ENCODE measurements around the gene MUC4.
"Not testable (repeated sequence)": the region's sequence is repeated elsewhere in the genome, so short reads cannot be mapped to it uniquely, and the experiment has no call there.

Gene MUC4

GRCh38 chr3:195809291-195809785, 2.4 kb downstream of the MUC4 start:
- no peak for DNase-seq

DNA sequence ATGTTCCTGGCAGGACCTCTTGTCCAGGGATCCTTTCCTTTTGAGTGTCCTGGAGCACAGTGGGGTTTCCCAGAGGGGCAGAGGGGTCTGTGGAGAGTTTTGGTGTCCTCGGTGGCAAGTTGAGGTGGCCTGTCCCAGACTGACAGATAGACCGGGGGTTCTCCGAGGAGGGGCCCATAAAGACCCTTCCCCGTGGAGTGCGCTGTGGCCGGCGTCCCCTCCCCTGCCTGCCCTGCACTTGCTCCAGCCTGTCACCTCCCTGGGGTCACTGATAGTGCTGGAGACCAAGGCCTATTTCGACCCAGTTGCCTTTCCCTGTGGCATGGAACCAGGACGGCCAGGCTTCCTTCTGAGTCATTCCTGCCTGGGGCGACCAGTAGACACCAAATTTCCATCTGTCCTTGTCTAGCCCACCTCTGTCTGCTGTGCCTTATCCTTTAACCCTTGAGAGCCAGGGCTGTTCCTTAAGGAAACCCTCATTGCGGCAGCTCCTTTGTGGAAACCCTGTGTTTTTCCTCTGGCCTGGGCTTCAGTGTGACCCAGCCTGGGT, 2.9 kb downstream of the MUC4 start:
- no peak for DNase-seq

DNA sequence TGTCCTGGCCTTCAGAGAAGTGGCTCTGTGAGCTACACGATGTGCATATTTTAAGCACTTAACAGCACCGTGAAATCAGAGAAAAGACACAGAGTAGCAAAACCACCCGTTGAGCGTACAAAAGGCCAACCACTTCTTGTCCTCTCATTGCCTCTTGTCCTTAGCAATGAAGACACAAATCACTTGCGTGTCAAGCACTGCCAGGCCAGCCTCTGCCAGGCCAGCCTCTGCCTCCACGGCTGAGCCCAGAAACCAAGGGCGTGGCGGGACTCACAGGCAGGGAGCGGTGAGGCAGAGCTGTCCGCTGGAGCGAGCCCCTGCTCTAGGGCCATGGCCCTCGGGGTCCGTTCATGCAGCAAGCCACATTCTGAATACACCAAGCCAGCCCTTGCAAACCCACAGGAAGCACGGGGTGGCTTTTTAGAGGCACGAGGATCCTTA, 4.0 kb downstream of the MUC4 start:
- peak; percentile 52 for DNase-seq

DNA sequence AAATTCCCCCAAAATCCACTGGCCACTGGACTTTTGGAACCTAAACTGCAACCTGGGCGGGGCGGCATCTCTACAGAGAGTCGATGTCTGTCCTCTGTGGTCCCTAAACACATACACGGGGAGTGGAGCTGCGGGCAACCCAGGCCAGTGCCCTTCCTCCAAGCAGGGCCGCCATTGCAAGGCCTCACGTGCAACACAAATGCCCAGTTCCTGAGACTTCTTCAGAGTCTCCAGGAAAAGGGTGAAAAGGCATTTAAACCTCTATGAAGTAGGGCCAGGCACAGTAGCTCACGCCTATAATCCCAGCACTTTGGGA, 4.9 kb downstream of the MUC4 start:
- DNase-seq = peak; percentile 25

DNA sequence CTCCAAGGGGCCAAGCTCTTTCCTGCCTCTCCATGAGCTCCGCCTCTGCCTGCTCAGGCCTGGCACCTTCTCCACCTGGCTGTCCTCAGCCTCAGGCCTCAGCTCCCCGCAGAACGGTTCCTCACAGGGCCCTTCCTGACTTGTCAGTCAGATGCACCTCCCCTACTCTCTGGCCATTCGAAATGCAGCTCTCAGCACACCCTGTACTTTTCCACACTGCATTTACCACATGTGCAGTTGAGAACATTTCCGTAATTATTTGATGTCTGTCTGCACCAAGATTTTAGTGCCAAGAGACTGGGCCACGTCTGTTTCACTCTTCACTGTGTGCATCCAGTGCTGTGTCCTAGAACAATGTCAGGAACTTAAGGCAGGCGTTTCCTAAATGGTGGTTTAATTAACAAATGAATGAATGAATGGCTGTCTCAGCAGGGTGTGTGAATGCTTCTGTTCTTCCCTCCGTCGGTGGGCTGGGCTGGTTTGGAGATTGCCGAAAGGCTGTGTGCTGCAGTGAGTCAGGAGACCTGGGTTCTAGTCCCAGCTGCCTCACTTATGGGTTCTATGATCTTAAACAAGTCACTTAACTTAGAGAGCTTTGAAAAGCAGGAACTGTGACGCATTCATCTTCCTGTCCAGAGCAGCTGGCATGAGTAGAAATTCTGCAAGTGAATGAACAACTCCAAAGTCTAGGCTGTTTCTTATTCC, 5.4 kb downstream of the MUC4 start:
- DNase-seq = peak; percentile 13

DNA sequence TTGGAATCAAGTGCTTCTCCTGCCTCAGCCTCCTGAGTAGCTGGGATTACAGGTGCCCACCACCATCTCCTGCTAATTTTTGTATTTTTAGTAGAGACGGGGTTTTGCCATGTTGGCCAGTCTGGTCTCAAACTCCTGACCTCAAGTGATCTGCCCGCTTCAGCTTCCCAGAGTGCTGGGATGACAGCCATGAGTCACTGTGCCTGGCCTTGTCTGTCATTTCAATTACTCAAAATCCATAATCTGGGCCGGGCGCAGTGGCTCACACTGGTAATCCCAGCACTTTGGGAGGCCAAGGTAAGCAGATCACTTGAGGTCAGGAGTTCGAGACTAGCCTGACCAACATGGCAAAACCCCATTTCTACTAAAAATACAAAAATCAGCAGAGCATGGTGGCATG, 6.1 kb downstream of the MUC4 start:
- not testable (repeated sequence) for DNase-seq

GRCh38 chr3:195805181-195805580, 6.5 kb downstream of the MUC4 start:
- DNase-seq = no peak

DNA sequence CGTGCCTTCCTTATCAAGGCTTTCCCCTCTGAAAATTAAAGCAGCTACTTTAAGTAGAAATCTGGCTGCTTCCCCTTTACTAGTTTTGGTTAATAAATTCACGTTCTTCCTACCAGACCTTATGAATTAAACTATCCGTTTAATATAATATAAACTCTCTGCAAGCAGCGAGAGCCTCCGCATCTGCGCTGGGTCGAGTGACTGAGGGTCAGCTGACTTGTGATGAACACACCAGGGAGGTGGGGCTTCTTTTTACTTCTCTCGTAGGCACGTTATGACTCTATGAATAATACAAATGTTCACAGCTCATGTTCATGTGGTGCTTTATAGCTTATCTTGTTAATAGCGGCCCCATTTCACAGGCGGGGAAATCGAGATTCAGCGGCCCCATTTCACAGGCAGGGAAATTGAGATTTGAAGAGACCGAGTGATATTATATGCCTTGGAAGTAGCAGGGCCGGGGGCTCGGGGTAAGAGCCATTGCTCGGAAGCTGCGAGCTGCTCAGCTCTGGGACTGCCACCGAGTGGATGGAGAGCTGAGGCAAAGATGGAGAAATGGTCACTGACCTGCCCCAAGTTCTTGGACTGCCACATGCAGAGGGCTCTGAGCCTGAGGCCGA, 8.3 kb downstream of the MUC4 start:
- no peak for DNase-seq

GRCh38 chr3:195802795-195803194, 8.9 kb downstream of the MUC4 start:
- no peak for DNase-seq

DNA sequence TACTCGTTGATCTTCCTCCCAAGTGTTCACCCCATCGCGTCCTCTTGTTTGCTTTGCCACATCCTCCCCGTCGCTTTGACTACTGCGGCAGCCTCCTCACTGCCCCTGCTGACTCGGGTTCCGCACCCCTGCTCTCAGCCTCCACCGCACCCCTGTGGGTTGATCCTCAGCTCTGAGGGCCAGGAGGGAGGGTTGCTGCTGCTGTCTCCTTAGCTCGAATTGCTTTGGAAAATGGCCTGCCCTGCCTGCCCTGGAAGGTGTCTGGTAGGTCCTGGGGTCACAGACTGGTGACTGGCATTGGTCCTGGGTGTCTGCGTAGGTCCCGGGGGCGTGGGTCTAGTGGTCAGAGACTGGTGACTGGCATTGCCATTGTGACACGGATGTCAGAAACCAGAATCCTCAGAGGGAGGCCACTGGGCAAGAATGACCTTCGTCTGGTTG, 9.4 kb downstream of the MUC4 start:
- DNase-seq = no peak

GRCh38 chr3:195801251-195802183, 10.2 kb downstream of the MUC4 start:
- no peak for DNase-seq

GRCh38 chr3:195800240-195800639, 11.5 kb downstream of the MUC4 start:
- DNase-seq = no peak

GRCh38 chr3:195796795-195797194, 14.9 kb downstream of the MUC4 start:
- DNase-seq = no peak

- DNase-seq = no peak
Measured at GRCh38 chr3:195794708-195795107, 17.0 kb downstream of the MUC4 start.

DNA sequence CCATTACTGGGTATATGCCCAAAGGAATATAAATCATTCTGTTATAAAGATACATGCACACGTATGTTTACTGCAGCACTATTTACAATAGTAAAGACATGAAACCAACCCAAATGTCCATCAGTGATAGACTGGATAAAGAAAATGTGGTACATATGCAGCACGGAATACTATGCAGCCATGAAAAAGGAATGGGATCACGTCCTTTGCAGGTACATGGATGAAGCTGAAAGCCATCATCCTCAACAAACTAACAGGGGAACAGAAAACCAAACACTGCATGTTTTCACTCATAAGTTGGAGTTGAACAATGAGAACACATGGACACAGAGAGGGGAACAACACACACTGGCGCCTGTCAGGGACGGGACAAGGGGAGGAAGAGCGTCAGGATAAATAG, 19.1 kb downstream of the MUC4 start:
- not testable (repeated sequence) for DNase-seq

GRCh38 chr3:195790901-195791300, 20.8 kb downstream of the MUC4 start:
- no peak for DNase-seq

DNA sequence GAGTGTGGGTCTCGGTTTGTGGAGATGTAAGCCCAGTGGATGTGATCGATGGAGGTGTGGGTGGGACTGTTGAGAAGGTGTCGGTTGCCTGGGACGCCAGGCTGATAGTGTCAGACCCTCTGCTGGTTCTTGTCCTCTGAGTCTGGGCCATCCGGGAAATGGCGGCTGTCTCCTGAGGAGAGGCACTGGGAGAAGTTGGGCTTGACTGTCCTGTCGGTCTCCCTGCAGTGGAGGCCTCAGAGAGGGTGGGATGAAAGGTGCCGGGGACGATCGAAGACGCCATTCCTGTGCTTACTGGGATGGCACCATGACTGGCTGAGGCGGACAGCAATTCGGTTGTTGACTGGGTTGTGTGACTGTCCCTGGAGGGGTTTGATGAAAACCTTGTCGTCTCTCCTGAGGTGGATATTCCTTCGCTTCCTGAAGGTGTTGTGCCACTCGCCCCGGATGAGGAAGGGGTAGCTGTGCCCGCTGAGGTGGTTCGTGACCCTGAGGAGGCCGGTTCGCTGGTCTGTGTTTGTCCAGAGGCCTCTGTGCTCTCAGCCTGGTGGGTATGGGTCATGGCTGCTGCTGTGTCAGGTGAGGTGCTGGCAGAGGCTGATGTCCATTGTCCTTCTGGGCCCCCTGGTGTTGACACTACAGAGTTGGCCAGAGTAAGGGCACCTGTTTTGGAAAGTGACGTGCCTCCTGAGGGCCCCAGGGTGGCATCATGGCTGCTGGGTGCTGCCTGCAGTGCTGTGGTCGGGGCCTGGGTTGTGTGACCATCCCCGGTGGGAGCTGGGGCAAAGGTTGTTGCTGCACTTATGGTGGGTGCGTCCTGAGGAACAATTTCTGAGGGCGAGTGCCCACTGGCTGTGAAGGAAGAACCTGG, 22.8 kb downstream of the MUC4 start:
- no peak for DNase-seq

GRCh38 chr3:195785781-195786405, 25.8 kb downstream of the MUC4 start:
- not testable (repeated sequence) for DNase-seq

DNA sequence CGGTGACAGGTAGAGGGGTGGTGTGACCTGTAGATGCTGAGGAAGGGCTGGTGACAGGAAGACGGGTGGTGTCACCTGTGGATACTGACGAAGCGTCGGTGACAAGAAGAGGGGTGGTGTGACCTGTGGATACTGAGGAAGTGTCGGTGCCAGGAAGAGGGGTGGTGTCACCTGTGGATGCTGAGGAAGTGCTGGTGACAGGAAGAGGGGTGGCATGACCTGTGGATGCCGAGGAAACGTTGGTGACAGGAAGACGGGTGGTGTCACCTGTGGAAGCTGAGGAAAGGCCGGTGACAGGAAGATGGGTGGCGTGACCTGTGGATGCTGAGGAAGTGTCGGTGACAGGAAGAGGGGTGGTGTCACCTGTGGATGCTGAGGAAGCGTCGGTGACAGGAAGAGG, 27.7 kb downstream of the MUC4 start:
- DNase-seq = not testable (repeated sequence)

DNA sequence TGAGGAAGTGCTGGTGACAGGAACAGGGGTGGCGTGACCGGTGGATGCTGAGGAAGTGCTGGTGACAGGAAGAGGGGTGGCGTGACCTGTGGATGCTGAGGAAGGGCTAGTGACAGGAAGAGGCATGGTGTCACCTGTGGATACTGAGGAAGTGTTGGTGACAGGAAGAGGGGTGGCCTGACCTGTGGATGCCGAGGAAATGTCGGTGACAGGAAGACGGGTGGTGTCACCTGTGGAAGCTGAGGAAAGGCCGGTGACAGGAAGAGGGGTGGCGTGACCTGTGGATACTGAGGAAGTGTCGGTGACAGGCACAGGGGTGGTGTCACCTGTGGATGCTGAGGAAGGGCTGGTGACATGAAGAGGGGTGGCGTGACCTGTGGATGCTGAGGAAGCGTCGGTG, 30.5 kb downstream of the MUC4 start:
- not testable (repeated sequence) for DNase-seq

DNA sequence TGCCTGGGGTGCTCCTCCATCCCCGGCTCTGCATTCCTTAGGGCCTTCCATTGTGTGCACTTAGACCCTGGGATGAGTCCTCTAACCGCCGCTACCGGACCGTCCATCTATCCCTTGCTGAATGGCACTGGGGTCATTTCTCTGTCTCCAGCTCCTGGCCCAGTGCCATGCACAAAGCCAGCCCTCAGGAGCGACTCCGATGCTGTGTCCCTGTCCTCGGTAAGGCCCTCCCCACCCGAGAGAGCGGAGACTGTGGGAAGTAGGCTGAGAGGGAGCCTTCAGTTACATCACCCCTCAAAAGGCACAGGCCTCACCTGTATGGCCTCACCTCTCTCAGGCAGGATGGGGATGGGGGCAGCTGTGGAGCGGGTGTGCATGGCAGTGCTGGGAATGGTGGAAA, 33.8 kb downstream of the MUC4 start:
- no peak for DNase-seq

DNA sequence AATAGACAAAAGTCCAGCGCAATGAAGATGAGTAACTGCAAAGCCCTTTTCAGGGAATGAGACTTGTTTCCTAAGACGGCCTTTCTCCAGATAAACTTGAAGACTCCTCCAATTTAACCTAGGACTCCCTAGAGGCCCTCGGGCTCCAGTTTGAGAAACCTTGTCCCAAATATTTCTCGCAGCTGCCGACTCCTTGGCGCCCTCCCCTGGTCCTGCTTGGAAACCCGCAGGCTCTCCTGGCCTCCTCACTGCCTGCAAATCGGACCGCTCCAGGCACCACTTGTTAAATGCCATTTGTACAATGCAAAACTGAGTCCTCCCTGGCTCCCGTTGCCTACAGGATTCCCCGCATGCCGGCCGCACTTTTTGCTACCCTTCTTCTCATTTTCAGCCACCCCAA, 36.8 kb downstream of the MUC4 start:
- DNase-seq = no peak

Data from activated effector memory CD4-positive, alpha-beta T cell treated with anti-CD3 and anti-CD28 coated beads, Interleukin-2, amount 50 U/mL, for 16 hours (primary cell).